GM18511 (cell line): ENCODE measurements around the gene CHD5.

Experiments used
- ATAC-seq: cut with Tn5 transposase; IDR thresholded peaks from one replicate; pipeline ENCODE4 v1.9.1; 2021; ENCODE audit warnings: mild to moderate bottlenecking, moderate library complexity; ENCODE audit not compliant: unreplicated experiment

The CHD5 gene

GRCh38 chr1:6154525-6155319 lies 25.4 kb downstream of the CHD5 start:
- ATAC-seq = no peak

- ATAC-seq = no peak
Observed at GRCh38 chr1:6152882-6153281, 27.2 kb downstream of the CHD5 start.

GRCh38 chr1:6152181-6152580 lies 27.9 kb downstream of the CHD5 start:
- no peak for ATAC-seq

- ATAC-seq = no peak
Observed at GRCh38 chr1:6151291-6151822, 28.8 kb downstream of the CHD5 start.

GRCh38 chr1:6150006-6150938 lies 29.8 kb downstream of the CHD5 start:
- ATAC-seq = no peak

- no peak for ATAC-seq
Observed at GRCh38 chr1:6149597-6149996, 30.5 kb downstream of the CHD5 start.

GRCh38 chr1:6148497-6149241 lies 31.5 kb downstream of the CHD5 start:
- ATAC-seq = no peak

GRCh38 chr1:6145864-6146410 lies 34.2 kb downstream of the CHD5 start:
- ATAC-seq = no peak

- no peak for ATAC-seq
Observed at GRCh38 chr1:6145396-6145750, 34.7 kb downstream of the CHD5 start.

GRCh38 chr1:6144647-6145395 lies 35.3 kb downstream of the CHD5 start:
- no peak for ATAC-seq

GRCh38 chr1:6144175-6144574 lies 35.9 kb downstream of the CHD5 start:
- no peak for ATAC-seq

GRCh38 chr1:6143395-6143794 lies 36.7 kb downstream of the CHD5 start:
- no peak for ATAC-seq

GRCh38 chr1:6142734-6143133 lies 37.4 kb downstream of the CHD5 start:
- ATAC-seq = no peak

GRCh38 chr1:6142036-6142621 lies 38.0 kb downstream of the CHD5 start:
- ATAC-seq = no peak

GRCh38 chr1:6141592-6141991 lies 38.5 kb downstream of the CHD5 start:
- no peak for ATAC-seq

GRCh38 chr1:6140413-6140812 lies 39.7 kb downstream of the CHD5 start:
- ATAC-seq = no peak

- no peak for ATAC-seq
Observed at GRCh38 chr1:6137758-6138157, 42.4 kb downstream of the CHD5 start.

GRCh38 chr1:6136516-6137220 lies 43.5 kb downstream of the CHD5 start:
- ATAC-seq = no peak
